OCI-LY7 (cell line): ENCODE data around the gene AP1B1. TPM values are rescaled to one million over a fixed set of nuclear protein-coding genes. Genes with fewer than 3 reads are reported as not detected.

ENCODE experiments used
- BruUV-seq: library from RNA; stranded (reverse); fragments of 400-500 nt; replicated peaks from 2 replicates; lab custom pipeline; 2021; lab: Mats Ljungman, UMichigan
- CTCF ChIA-PET: fragments of 300-600 bp; sonication (Branson Sonifier 250); formaldehyde crosslinking; loops from one replicate; lab custom pipeline; 2022; ENCODE audit warnings: antibody characterized with exemption; ENCODE audit not compliant: unreplicated experiment; lab: Charles Lee
- POLR2A ChIA-PET: fragments of 300-600 bp; sonication (Branson Sonifier 250); formaldehyde crosslinking; loops from one replicate; lab custom pipeline; 2022; ENCODE audit warnings: antibody characterized with exemption; lab: Charles Lee
- DNase-seq: peaks from one replicate; pipeline ENCODE4 v3.0.0-alpha.2; 2015; ENCODE audit warnings: low spot score
- H2AFZ ChIP-seq: fragments of 200-600 bp; sonication (generic), shearing (Covaris generic); 2 replicates; pipeline ENCODE4 v1.6.1; 2014; ENCODE audit warnings: mild to moderate bottlenecking, antibody characterized with exemption, low read length, moderate library complexity
- H3K27ac ChIP-seq: fragments of 200-600 bp; sonication (generic); 2 replicates; pipeline ENCODE4 v1.5.1; 2014; ENCODE audit warnings: mixed run types, low read depth, mild to moderate bottlenecking, moderate library complexity, low read length, inconsistent platforms; ENCODE audit not compliant: poor library complexity, severe bottlenecking
- H3K36me3 ChIP-seq: fragments of 200-600 bp; sonication (generic); 2 replicates; pipeline ENCODE4 v1.6.1; 2014; ENCODE audit warnings: mild to moderate bottlenecking, antibody characterized with exemption, low read length, moderate library complexity, mixed read lengths; ENCODE audit not compliant: insufficient read depth
- H3K4me1 ChIP-seq: fragments of 200-600 bp; sonication (generic); 2 replicates; pipeline ENCODE4 v1.5.1; 2014; ENCODE audit warnings: mild to moderate bottlenecking, low read length; ENCODE audit not compliant: insufficient read depth, poor library complexity, severe bottlenecking
- H3K4me2 ChIP-seq: fragments of 200-600 bp; sonication (generic); 2 replicates; pipeline ENCODE4 v1.6.1; 2014; ENCODE audit warnings: mild to moderate bottlenecking, low read length
- H3K4me3 ChIP-seq: fragments of 200-600 bp; sonication (generic); 2 replicates; pipeline ENCODE4 v1.5.1; 2014; ENCODE audit warnings: mild to moderate bottlenecking, low read depth, low read length; ENCODE audit not compliant: poor library complexity, severe bottlenecking
- H3K79me2 ChIP-seq: fragments of 200-600 bp; sonication (generic); 2 replicates; pipeline ENCODE4 v1.6.1; 2016; ENCODE audit warnings: low read depth, mild to moderate bottlenecking, low read length, moderate library complexity, mixed read lengths; ENCODE audit not compliant: insufficient read depth
- H3K9me2 ChIP-seq: fragments of 200-600 bp; sonication (generic); 2 replicates; pipeline ENCODE4 v1.6.1; 2016; ENCODE audit warnings: mild to moderate bottlenecking, low read length, mixed read lengths; ENCODE audit not compliant: insufficient read depth
- H3K9me3 ChIP-seq: fragments of 200-600 bp; sonication (generic); 2 replicates; pipeline ENCODE4 v1.6.1; 2014; ENCODE audit warnings: mild to moderate bottlenecking, mixed run types, low read length, mixed read lengths
- H4K20me1 ChIP-seq: fragments of 200-600 bp; sonication (generic); 2 replicates; pipeline ENCODE4 v1.6.1; 2014; ENCODE audit warnings: mild to moderate bottlenecking, antibody characterized with exemption, low read length, moderate library complexity, mixed read lengths; ENCODE audit not compliant: insufficient read depth
- EZH2phosphoT487 ChIP-seq: fragments of 200-600 bp; sonication (generic); IDR thresholded peaks from 2 replicates; pipeline ENCODE4 v1.6.1; 2018; ENCODE audit warnings: low read depth, borderline replicate concordance, mild to moderate bottlenecking, mixed run types, antibody characterized with exemption, low read length, moderate library complexity, mixed read lengths
- intact Hi-C: fragments of 100-400 bp; cut with micrococcal nuclease; formaldehyde crosslinking; loops from one replicate; pipeline ENCODE4 v1.10.0; 2022; ENCODE audit not compliant: unreplicated experiment
- total RNA-seq, 2 experiments: library from RNA; depleted of rRNA in 1 of 2; stranded (reverse); fragments of >200 nt in 1 of 2; shearing (Covaris generic) in 1 of 2; gene quantifications; 2 replicates each; pipeline ENCODE4 v1.2.3, GENCODE V29; 2014 to 2022
- TF ChIP-seq, protein P1 (sequence below): fragments of 200-600 bp; sonication (generic); conservative IDR thresholded peaks from 2 replicates; pipeline ENCODE4 v1.5.1; 2014; ENCODE audit warnings: mild to moderate bottlenecking, antibody characterized with exemption, low read length, moderate library complexity, mixed read lengths

The AP1B1 gene
- total RNA-seq, 2 experiments from 2014 or later = 111 to 156 TPM

DNA sequence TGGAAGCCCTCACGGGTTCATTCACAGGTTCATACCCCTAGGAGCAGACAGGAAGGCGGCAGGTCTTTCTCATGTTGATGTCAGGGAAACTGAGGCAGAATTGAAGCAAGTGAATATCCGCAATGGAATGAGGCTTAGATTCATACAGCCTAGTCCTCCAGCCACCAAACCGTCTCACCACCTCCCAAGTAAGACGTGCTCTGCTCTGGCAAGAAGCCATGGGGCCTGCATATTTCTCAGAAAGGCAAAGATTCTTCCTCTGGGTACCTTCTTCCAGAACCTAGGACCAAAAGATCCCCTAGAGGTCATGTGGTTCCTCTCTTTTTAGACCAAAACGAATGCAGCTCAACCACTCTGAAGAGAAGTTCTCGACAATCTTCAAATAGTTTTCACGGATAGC is 1.7 kb downstream of the AP1B1 start:
- Histone ChIP-seq H3K9me3 (no peaks in the 10 kb centered on the region), H3K4me1 (peaks cover 69% of the 10 kb centered on the region), H3K36me3 (peaks cover 40% of the 10 kb centered on the region), H3K4me3 (peak overlapping the region; percentile 88), H3K27ac (peak overlapping the region; percentile 97), H3K9me2 (no peaks in the 10 kb centered on the region), H2AFZ (no peak overlapping the region), H4K20me1 (peaks cover 38% of the 10 kb centered on the region), H3K79me2 (peaks cover 61% of the 10 kb centered on the region), H3K4me2 (peak overlapping the region; percentile 90)
- TF ChIP-seq, protein P1, sequence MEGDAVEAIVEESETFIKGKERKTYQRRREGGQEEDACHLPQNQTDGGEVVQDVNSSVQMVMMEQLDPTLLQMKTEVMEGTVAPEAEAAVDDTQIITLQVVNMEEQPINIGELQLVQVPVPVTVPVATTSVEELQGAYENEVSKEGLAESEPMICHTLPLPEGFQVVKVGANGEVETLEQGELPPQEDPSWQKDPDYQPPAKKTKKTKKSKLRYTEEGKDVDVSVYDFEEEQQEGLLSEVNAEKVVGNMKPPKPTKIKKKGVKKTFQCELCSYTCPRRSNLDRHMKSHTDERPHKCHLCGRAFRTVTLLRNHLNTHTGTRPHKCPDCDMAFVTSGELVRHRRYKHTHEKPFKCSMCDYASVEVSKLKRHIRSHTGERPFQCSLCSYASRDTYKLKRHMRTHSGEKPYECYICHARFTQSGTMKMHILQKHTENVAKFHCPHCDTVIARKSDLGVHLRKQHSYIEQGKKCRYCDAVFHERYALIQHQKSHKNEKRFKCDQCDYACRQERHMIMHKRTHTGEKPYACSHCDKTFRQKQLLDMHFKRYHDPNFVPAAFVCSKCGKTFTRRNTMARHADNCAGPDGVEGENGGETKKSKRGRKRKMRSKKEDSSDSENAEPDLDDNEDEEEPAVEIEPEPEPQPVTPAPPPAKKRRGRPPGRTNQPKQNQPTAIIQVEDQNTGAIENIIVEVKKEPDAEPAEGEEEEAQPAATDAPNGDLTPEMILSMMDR = no peak
- no peak for TF ChIP-seq EZH2phosphoT487
- BruUV-seq = no TSS peak
- intact Hi-C loops = loop anchor here (2.0 to 10.0 kb wide), 2 partner anchors 118 to 1038 kb away; partner anchors contain the start of genes EWSR1 and MTFP1
- ChIA-PET POLR2A (interaction anchor here (1.7 to 2.7 kb wide), 5 partner anchors 11 to 39 kb away, joined by 10 to 19 read pairs (median 16); no protein-coding TSS in a partner anchor), CTCF (no interaction called here)
- DNase-seq = no peak

DNA sequence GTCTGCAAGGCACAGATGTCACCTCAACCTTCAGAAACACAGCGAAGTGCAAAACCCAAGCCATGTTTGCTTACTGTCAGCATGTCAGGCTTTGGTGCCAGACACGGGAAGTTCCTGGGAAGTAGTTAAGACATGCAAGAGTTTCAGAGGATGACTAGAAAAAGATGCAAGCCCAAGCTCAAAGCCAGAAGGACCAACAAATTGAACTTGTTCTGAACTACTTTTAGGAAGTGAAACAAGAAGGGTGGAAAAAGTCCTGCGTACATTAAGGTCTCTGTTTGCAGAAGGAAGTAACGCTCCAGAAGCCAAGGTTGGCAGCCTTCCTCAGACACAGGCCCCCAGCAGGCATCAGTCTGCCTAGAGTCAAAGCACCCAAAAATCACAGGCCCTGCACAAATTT is 2.6 kb downstream of the AP1B1 start:
- H3K27ac ChIP-seq = peak overlapping the region; percentile 97
- H3K4me1 ChIP-seq = peaks cover 68% of the 10 kb centered on the region
- POLR2A ChIA-PET = interaction anchor here (0.6 to 2.7 kb wide), 8 partner anchors 10 to 1161 kb away, joined by 3 to 19 read pairs (median 10); no protein-coding TSS in a partner anchor

More for the DNA sequence above, 2.6 kb downstream of the AP1B1 start:
- Histone ChIP-seq H3K9me3 (no peaks in the 10 kb centered on the region), H3K4me3 (peak overlapping the region; percentile 88), H4K20me1 (peaks cover 38% of the 10 kb centered on the region), H2AFZ (no peak overlapping the region), H3K79me2 (peaks cover 71% of the 10 kb centered on the region), H3K4me2 (peak overlapping the region; percentile 90), H3K36me3 (peaks cover 50% of the 10 kb centered on the region), H3K9me2 (no peaks in the 10 kb centered on the region)
- no peak for TF ChIP-seq EZH2phosphoT487
- TF ChIP-seq, protein P1 = no peak
- no TSS peak for BruUV-seq
- intact Hi-C loops = loop anchor here (1.0 to 10.0 kb wide), 3 partner anchors 15 to 1039 kb away; partner anchors contain the start of genes EWSR1 and MTFP1
- CTCF ChIA-PET = no interaction called here
- peak; percentile 93 for DNase-seq
